ENCODE results near the gene LAMA2. TPM values are rescaled to one million over a fixed set of nuclear protein-coding genes. Genes with fewer than 3 reads are reported as not detected.

The LAMA2 gene
- total and polyA plus RNA-seq, 2 experiments from 2014 or later, result 0.91 to 6.4 TPM

DNA sequence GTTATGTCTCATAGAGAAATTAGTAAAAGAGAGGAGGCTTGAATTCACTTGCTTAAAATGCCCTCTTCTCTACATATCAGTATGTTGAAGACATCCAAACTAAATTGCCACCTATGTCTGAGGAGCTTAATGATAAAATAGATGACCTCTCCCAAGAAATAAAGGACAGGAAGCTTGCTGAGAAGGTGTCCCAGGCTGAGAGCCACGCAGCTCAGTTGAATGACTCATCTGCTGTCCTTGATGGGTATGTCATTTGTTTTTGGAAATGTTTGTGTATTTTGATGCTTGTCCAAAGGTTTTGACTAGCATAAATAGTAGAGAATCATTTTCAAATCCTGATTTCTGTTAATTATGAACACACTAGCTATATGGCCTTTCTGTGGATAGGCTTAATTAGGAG lies 519.3 kb downstream of the LAMA2 start:
- no peak overlapping the region for H3K4me3 ChIP-seq
- H3K36me3 ChIP-seq (ENCODE audit: insufficient read depth), result no peaks in the 10 kb centered on the region
- ATAC-seq (no peak), DNase-seq (ENCODE audit: low spot score) (no peak)
- no peaks in the 10 kb centered on the region for H3K4me1 ChIP-seq (ENCODE audit: insufficient read depth)
- H4K20me1 ChIP-seq (replicated peaks; ENCODE audit: insufficient read depth), result no peaks in the 10 kb centered on the region
- TF ChIP-seq ZNF331 (CRISPR knock-in tag; IDR thresholded peaks at IDR 0.05; ENCODE audit: low read depth) (no peak), NANOG (IDR thresholded peaks at IDR 0.05; ENCODE audit: borderline replicate concordance) (no peak), EZH2 (IDR thresholded peaks at IDR 0.05; ENCODE audit: low read depth, unreplicated experiment) (no peak), EZH2phosphoT487 (IDR thresholded peaks at IDR 0.05; ENCODE audit: unreplicated experiment) (no peak), STAT1 (IDR thresholded peaks at IDR 0.05; ENCODE audit: unreplicated experiment) (no peak)
- TF ChIP-seq, protein P1, sequence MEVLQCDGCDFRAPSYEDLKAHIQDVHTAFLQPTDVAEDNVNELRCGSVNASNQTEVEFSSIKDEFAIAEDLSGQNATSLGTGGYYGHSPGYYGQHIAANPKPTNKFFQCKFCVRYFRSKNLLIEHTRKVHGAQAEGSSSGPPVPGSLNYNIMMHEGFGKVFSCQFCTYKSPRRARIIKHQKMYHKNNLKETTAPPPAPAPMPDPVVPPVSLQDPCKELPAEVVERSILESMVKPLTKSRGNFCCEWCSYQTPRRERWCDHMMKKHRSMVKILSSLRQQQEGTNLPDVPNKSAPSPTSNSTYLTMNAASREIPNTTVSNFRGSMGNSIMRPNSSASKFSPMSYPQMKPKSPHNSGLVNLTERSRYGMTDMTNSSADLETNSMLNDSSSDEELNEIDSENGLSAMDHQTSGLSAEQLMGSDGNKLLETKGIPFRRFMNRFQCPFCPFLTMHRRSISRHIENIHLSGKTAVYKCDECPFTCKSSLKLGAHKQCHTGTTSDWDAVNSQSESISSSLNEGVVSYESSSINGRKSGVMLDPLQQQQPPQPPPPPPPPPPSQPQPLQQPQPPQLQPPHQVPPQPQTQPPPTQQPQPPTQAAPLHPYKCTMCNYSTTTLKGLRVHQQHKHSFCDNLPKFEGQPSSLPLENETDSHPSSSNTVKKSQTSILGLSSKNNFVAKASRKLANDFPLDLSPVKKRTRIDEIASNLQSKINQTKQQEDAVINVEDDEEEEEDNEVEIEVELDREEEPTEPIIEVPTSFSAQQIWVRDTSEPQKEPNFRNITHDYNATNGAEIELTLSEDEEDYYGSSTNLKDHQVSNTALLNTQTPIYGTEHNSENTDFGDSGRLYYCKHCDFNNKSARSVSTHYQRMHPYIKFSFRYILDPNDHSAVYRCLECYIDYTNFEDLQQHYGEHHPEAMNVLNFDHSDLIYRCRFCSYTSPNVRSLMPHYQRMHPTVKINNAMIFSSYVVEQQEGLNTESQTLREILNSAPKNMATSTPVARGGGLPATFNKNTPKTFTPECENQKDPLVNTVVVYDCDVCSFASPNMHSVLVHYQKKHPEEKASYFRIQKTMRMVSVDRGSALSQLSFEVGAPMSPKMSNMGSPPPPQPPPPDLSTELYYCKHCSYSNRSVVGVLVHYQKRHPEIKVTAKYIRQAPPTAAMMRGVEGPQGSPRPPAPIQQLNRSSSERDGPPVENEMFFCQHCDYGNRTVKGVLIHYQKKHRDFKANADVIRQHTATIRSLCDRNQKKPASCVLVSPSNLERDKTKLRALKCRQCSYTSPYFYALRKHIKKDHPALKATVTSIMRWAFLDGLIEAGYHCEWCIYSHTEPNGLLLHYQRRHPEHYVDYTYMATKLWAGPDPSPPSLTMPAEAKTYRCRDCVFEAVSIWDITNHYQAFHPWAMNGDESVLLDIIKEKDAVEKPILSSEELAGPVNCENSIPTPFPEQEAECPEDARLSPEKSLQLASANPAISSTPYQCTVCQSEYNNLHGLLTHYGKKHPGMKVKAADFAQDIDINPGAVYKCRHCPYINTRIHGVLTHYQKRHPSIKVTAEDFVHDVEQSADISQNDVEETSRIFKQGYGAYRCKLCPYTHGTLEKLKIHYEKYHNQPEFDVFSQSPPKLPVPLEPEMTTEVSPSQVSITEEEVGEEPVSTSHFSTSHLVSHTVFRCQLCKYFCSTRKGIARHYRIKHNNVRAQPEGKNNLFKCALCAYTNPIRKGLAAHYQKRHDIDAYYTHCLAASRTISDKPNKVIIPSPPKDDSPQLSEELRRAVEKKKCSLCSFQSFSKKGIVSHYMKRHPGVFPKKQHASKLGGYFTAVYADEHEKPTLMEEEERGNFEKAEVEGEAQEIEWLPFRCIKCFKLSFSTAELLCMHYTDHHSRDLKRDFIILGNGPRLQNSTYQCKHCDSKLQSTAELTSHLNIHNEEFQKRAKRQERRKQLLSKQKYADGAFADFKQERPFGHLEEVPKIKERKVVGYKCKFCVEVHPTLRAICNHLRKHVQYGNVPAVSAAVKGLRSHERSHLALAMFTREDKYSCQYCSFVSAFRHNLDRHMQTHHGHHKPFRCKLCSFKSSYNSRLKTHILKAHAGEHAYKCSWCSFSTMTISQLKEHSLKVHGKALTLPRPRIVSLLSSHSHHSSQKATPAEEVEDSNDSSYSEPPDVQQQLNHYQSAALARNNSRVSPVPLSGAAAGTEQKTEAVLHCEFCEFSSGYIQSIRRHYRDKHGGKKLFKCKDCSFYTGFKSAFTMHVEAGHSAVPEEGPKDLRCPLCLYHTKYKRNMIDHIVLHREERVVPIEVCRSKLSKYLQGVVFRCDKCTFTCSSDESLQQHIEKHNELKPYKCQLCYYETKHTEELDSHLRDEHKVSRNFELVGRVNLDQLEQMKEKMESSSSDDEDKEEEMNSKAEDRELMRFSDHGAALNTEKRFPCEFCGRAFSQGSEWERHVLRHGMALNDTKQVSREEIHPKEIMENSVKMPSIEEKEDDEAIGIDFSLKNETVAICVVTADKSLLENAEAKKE (CRISPR knock-in tag; IDR thresholded peaks at IDR 0.05), result no peak
- H3K27ac ChIP-seq (ENCODE audit: low read depth), result no peak overlapping the region
- Mint-ChIP-seq H3K27me3 (ENCODE audit: insufficient read depth, low read depth, poor library complexity) (no peaks in the 10 kb centered on the region), H3K4me3 (no peak overlapping the region), H3K27ac (no peak overlapping the region), H3K9me3 (no peaks in the 10 kb centered on the region), H3K36me3 (ENCODE audit: low read depth) (no peaks in the 10 kb centered on the region), H3K4me1 (no peaks in the 10 kb centered on the region)
- no peaks in the 10 kb centered on the region for H3F3A ChIP-seq (replicated peaks; ENCODE audit: low read depth)
- H3K79me2 ChIP-seq (replicated peaks; ENCODE audit: insufficient read depth), result no peaks in the 10 kb centered on the region
- H3K27me3 ChIP-seq (ENCODE audit: insufficient read depth), result no peaks in the 10 kb centered on the region
- H2AFZ ChIP-seq, result no peak overlapping the region
- no peaks in the 10 kb centered on the region; the same call in 1 of the 2 replicates for H3K9me2 ChIP-seq (ENCODE audit: insufficient read depth)
- no peak overlapping the region for H3K4me2 ChIP-seq

DNA sequence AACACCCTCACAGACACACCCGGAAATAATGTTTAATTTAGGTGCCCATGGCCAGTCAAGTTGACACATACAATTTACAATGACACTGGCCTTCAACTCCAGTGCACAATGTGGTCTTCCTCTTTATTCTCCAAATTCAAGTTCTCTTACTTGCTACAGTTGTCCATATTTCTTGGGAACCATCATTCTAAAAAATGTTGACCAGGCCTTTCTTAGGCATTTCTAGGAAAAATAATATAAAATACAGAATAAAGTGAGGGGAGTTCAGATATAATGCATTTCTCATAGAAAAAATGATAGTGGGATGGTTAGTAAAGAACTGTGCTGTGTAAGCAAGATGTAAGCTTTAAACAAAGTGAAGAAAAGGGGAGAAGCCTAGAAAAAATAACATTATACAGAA lies 528.2 kb downstream of the LAMA2 start:
- Histone ChIP-seq H3K9me2 (ENCODE audit: insufficient read depth) (no peaks in the 10 kb centered on the region), H3K79me2 (replicated peaks; ENCODE audit: insufficient read depth) (no peaks in the 10 kb centered on the region), H3K36me3 (ENCODE audit: insufficient read depth) (no peaks in the 10 kb centered on the region), H3K27ac (ENCODE audit: low read depth) (no peak overlapping the region), H3K4me2 (no peak overlapping the region), H2AFZ (no peak overlapping the region), H3K4me3 (no peak overlapping the region), H3K27me3 (ENCODE audit: insufficient read depth) (no peaks in the 10 kb centered on the region), H3F3A (replicated peaks; ENCODE audit: low read depth) (no peaks in the 10 kb centered on the region), H4K20me1 (replicated peaks; ENCODE audit: insufficient read depth) (no peaks in the 10 kb centered on the region), H3K4me1 (ENCODE audit: insufficient read depth) (no peaks in the 10 kb centered on the region)
- Mint-ChIP-seq H3K27ac (no peak overlapping the region), H3K27me3 (ENCODE audit: insufficient read depth, low read depth, poor library complexity) (no peaks in the 10 kb centered on the region), H3K4me3 (no peak overlapping the region), H3K9me3 (no peaks in the 10 kb centered on the region), H3K36me3 (ENCODE audit: low read depth) (no peaks in the 10 kb centered on the region), H3K4me1 (no peaks in the 10 kb centered on the region)
- ATAC-seq (no peak), DNase-seq (ENCODE audit: low spot score) (no peak)
- TF ChIP-seq ZNF114 (CRISPR knock-in tag; IDR thresholded peaks at IDR 0.05) (no peak), POLR2AphosphoS5 (IDR thresholded peaks at IDR 0.05; ENCODE audit: low read depth) (no peak), NANOG (IDR thresholded peaks at IDR 0.05; ENCODE audit: borderline replicate concordance) (no peak), CREB1 (CRISPR knock-in tag; IDR thresholded peaks at IDR 0.05; ENCODE audit: low read depth) (no peak), STAT1 (IDR thresholded peaks at IDR 0.05; ENCODE audit: unreplicated experiment) (no peak)
- TF ChIP-seq, protein P2, sequence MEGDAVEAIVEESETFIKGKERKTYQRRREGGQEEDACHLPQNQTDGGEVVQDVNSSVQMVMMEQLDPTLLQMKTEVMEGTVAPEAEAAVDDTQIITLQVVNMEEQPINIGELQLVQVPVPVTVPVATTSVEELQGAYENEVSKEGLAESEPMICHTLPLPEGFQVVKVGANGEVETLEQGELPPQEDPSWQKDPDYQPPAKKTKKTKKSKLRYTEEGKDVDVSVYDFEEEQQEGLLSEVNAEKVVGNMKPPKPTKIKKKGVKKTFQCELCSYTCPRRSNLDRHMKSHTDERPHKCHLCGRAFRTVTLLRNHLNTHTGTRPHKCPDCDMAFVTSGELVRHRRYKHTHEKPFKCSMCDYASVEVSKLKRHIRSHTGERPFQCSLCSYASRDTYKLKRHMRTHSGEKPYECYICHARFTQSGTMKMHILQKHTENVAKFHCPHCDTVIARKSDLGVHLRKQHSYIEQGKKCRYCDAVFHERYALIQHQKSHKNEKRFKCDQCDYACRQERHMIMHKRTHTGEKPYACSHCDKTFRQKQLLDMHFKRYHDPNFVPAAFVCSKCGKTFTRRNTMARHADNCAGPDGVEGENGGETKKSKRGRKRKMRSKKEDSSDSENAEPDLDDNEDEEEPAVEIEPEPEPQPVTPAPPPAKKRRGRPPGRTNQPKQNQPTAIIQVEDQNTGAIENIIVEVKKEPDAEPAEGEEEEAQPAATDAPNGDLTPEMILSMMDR (conservative IDR thresholded peaks at IDR 0.05; ENCODE audit: low read depth in 2 of 2), result no peak
- TF ChIP-seq, protein P3, sequence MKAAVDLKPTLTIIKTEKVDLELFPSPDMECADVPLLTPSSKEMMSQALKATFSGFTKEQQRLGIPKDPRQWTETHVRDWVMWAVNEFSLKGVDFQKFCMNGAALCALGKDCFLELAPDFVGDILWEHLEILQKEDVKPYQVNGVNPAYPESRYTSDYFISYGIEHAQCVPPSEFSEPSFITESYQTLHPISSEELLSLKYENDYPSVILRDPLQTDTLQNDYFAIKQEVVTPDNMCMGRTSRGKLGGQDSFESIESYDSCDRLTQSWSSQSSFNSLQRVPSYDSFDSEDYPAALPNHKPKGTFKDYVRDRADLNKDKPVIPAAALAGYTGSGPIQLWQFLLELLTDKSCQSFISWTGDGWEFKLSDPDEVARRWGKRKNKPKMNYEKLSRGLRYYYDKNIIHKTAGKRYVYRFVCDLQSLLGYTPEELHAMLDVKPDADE (IDR thresholded peaks at IDR 0.05), result no peak
